ENCODE data around the gene NDUFB4.

Gene NDUFB4

DNA sequence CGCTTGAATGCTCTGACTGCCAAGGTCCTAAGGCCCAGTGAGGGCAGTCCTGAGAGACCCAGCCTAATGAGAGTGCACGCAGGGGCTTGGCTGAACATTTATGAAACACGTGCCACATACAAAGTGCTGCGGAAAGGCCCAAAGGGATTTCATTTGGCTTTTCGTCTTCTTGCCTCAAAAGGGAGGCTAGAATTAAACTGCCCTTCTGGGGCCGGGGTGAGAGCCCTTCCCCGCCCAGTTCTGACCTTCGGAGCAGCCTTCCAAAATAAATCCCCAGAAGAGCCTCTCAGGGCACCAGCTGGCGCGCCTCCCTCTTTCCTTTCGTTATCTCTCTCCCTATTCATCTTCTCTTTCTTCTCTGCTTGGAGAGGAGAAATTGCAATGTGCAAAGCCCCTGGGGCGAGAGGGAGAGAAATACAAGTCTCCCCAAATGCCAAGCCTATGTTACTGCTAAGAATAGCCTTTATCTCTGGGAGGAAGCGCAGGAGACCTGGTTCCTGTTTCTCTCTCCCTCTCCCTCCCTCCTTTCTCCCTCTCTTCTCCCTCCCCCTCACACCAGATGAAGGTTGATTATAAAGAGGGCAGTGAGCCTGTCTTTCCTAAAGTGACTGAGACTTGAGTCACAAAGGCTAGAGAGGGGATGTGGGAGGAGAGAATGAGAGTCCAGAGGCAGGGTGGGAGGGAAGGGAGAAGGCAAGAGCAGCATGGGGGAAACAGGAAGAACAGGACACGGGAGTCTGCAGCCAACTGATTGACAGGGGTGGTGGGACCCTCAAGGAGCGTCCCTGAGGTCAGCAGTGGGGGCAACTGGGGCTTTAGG, 36.7 kb upstream of the NDUFB4 start:
- TF ChIP-seq TARDBP (IDR thresholded peaks at IDR 0.05), result no peak
- TF ChIP-seq L3MBTL2 (conservative IDR thresholded peaks at IDR 0.05), result peak; percentile 42
- ChIA-PET CTCF (interaction anchor here (0.6 to 4.5 kb wide), 18 partner anchors 8 to 658 kb away, joined by 3 to 58 read pairs (median 4); no protein-coding TSS in a partner anchor), POLR2A (interaction anchor here (0.6 to 1.5 kb wide), 5 partner anchors 37 to 464 kb away, joined by 3 to 10 read pairs (median 3); partner anchors contain the start of genes FSTL1, LRRC58 and NDUFB4)
- DNase-seq (ENCODE audit: extremely low spot score), result no peak

DNA sequence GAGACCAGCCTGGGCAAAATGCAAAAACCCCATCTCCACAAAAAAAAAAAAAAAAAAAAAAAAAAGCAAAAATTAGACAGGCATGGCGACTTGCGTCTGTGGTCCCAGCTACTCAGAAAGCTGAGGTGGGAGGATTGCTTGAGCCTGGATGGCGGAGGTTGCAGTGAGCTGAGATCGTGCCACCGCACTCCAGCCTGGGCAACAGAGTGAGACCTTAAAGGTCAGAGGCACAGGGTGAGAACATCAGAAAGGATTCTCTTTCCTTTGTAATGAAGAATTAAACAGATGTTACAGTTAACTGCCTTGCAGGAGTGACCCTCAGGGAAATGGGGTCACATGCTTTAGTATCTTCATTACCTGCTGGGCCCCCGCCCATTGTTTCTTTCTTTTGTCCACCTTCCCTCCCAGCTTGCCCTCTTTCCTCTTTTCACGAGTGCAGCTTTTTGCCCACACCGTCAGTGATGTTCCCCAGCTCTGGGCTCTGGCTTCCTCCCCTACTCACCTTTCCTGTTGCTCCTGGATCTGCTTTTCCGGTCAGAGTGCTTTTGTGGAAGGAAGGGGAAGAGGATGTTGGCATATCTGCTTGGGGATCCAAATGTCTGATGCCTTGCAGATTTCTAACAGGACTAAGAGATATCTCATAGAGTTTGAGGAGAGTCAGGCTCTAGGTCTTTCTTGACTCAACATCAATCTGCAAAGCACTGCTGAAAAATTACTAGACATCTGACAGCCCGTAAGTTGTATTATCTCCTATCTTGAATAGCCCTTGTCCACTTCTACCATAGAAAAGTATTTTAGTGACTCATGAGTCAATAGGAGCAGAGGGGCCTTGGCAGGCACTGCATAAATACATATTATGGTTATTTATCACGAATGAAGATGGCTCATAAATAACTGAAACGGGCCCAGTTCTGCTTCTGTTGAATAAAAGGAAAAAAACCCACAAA, 35.6 kb upstream of the NDUFB4 start:
- POLR2A ChIA-PET, result no interaction called here
- DNase-seq (ENCODE audit: extremely low spot score), result no peak
- TF ChIP-seq TARDBP (IDR thresholded peaks at IDR 0.05) (no peak), CTBP1 (IDR thresholded peaks at IDR 0.05; ENCODE audit: borderline replicate concordance) (no peak), SUZ12 (IDR thresholded peaks at IDR 0.05) (no peak), FOXM1 (IDR thresholded peaks at IDR 0.05; ENCODE audit: borderline replicate concordance) (no peak), ELF4 (IDR thresholded peaks at IDR 0.05) (no peak), LEF1 (IDR thresholded peaks at IDR 0.05; ENCODE audit: borderline replicate concordance) (no peak), NFRKB (IDR thresholded peaks at IDR 0.05) (no peak), HDGF (IDR thresholded peaks at IDR 0.05; ENCODE audit: borderline replicate concordance) (no peak), SP1 (IDR thresholded peaks at IDR 0.05) (no peak), ARNT (IDR thresholded peaks at IDR 0.05) (no peak), FOXA1 (IDR thresholded peaks at IDR 0.05) (no peak), L3MBTL2 (conservative IDR thresholded peaks at IDR 0.05) (no peak), ZNF384 (IDR thresholded peaks at IDR 0.05) (no peak), BHLHE40 (IDR thresholded peaks at IDR 0.05; ENCODE audit: borderline replicate concordance) (no peak), FOXK2 (IDR thresholded peaks at IDR 0.05) (no peak)
- TF ChIP-seq, protein P1, sequence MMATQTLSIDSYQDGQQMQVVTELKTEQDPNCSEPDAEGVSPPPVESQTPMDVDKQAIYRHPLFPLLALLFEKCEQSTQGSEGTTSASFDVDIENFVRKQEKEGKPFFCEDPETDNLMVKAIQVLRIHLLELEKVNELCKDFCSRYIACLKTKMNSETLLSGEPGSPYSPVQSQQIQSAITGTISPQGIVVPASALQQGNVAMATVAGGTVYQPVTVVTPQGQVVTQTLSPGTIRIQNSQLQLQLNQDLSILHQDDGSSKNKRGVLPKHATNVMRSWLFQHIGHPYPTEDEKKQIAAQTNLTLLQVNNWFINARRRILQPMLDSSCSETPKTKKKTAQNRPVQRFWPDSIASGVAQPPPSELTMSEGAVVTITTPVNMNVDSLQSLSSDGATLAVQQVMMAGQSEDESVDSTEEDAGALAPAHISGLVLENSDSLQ (IDR thresholded peaks at IDR 0.05), result no peak
- CTCF ChIA-PET, result interaction anchor here (0.6 to 2.3 kb wide), 4 partner anchors 37 to 316 kb away, joined by 3 to 18 read pairs (median 4); no protein-coding TSS in a partner anchor

DNA sequence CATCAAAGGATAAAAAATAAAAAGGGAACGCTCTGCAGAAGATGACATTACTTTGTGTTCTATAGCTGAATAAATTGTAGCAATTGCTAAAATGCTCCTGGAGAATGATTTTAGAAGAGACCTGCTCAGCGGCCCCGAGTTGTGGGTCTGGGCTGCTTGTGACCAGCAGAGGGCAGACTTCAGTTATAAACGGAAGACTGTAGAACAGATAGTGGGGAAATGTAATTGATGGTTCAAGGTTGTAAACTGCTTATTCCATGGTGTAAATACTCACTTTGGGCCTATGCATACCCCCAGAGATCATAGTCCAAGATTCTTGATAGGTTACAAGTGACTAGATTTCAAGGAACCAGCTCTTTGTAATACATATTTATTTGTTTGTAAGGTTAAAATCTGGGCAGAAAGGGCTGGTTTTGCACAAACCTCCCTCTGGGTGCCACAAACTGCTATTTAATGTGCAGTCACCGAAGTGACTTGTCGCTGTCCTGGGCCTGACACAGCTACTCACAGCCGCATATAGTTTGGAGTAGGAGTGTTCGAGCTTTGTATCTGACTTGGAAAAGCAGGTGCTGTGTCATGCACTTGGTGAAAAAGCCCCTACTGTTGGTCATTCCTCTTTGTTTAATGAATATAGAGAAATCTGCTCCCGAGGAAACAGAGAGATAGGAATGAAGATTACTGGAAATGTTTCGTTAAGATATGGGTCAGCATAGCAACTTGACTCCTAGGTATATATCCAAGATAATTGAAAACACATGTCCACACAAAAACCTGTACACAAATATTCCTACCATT, 34.7 kb upstream of the NDUFB4 start:
- POLR2A ChIA-PET, result no interaction called here
- CTCF ChIA-PET, result interaction anchor here (0.8 to 2.3 kb wide), 3 partner anchors 38 to 144 kb away, joined by 3 to 18 read pairs (median 3); no protein-coding TSS in a partner anchor
- TF ChIP-seq NFRKB (IDR thresholded peaks at IDR 0.05) (no peak), ARNT (IDR thresholded peaks at IDR 0.05) (no peak), FOXK2 (IDR thresholded peaks at IDR 0.05) (no peak), FOXA1 (IDR thresholded peaks at IDR 0.05) (no peak), ELF4 (IDR thresholded peaks at IDR 0.05) (no peak), CTBP1 (IDR thresholded peaks at IDR 0.05; ENCODE audit: borderline replicate concordance) (no peak), TARDBP (IDR thresholded peaks at IDR 0.05) (no peak), LEF1 (IDR thresholded peaks at IDR 0.05; ENCODE audit: borderline replicate concordance) (no peak), ZNF384 (IDR thresholded peaks at IDR 0.05) (no peak)
- TF ChIP-seq, protein P1 (IDR thresholded peaks at IDR 0.05), result no peak
- peak; percentile 48 for DNase-seq (ENCODE audit: extremely low spot score)

- no peak for DNase-seq (ENCODE audit: extremely low spot score)
- TF ChIP-seq FOXK2 (IDR thresholded peaks at IDR 0.05) (no peak), SUZ12 (IDR thresholded peaks at IDR 0.05) (no peak), BHLHE40 (IDR thresholded peaks at IDR 0.05; ENCODE audit: borderline replicate concordance) (no peak), ARNT (IDR thresholded peaks at IDR 0.05) (no peak), HDGF (IDR thresholded peaks at IDR 0.05; ENCODE audit: borderline replicate concordance) (no peak), ZNF384 (IDR thresholded peaks at IDR 0.05) (no peak), LEF1 (IDR thresholded peaks at IDR 0.05; ENCODE audit: borderline replicate concordance) (no peak), NFRKB (IDR thresholded peaks at IDR 0.05) (no peak), FOXA1 (IDR thresholded peaks at IDR 0.05) (no peak), ELF4 (IDR thresholded peaks at IDR 0.05) (no peak), TARDBP (IDR thresholded peaks at IDR 0.05) (no peak), CTBP1 (IDR thresholded peaks at IDR 0.05; ENCODE audit: borderline replicate concordance) (no peak), L3MBTL2 (conservative IDR thresholded peaks at IDR 0.05) (no peak), FOXM1 (IDR thresholded peaks at IDR 0.05; ENCODE audit: borderline replicate concordance) (no peak), SP1 (IDR thresholded peaks at IDR 0.05) (no peak)
- TF ChIP-seq, protein P1 (IDR thresholded peaks at IDR 0.05), result no peak
- CTCF ChIA-PET, result interaction anchor here (0.6 kb wide), 1 partner anchor 115 kb away, joined by 4 read pairs; no protein-coding TSS in a partner anchor
- POLR2A ChIA-PET, result no interaction called here
Observed at GRCh38 chr3:120563356-120564022, 32.6 kb upstream of the NDUFB4 start.
